ENCODE data around the gene CHMP2A.
"Not testable (repeated sequence)": the region's sequence is repeated elsewhere in the genome, so short reads cannot be mapped to it uniquely, and the experiment has no call there.

The CHMP2A gene

DNA sequence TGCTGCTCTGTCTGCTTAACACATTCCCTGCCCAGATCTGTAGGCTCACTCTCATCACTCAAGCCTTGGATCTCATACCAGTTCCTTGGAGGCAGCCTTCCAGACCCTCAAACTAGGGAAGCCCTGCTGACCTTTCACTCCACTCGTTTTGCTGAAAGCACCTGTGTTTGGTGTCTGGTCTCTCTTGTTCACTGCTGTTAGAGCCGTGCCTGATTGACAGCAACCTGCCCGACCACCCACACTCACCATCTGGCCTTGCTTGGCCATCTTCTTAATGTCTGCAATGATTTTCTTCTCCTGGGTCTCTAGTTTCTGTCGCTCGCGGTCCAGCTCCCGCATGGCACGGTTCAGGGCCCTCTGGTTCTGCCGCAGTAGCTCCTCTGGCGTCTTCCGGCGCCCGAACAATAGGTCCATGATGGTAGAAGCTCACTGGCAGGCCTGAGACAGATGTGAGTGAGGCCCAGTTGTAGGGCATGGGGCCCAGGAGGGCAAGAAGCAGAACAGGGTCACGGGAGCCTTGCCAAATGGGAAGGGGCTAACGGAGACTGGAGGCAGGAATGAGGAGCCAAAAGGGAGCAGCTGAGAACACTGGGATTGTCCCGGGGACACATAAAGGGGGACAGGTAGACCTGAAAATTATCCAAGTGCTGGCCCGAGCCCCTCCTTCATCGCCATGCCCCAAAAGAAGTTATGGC, 959 bp downstream of the CHMP2A start:
- DNase-seq, result no peak

DNA sequence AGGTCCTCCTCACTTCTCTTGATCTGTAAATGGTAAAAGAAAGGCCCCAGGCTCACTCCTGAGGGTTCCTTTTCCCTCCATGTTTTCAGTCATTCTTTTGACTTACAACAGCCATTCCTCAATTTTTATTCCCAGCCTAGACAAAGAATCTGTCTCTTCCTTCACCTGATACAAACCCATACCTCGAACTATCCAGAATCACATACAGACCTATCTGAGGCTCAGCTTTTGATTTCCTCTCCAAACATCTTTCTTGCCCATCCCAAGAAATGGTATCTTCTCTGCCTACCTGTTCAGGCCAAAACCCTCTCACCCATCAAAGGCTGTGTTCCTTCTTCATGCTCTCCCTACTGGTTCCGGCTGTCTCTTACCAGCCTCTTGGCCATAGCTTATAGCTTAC, 2.2 kb downstream of the CHMP2A start:
- no peak for DNase-seq

- DNase-seq, result no peak
These were observed 3.1 kb downstream of the CHMP2A start for GRCh38 chr19:58551577-58552471.

DNA sequence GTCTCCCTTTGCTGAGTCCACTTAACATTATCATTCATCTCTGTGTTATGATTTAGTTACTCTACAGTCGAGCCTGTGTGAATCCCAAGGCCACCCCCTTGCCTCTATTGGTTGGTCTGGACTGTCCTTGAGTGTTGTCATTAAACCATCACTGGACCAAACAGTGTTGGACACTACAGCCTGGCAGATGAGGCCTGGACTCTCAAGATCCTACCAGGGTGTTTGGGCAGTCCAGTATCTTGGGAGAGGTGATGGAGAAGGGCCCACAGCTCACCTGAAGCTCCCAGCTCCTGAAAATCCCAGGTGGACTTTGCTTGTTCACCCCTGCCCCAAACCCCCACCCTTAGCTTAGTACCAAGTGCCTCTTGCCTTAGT, 3.8 kb downstream of the CHMP2A start:
- DNase-seq, result no peak

DNA sequence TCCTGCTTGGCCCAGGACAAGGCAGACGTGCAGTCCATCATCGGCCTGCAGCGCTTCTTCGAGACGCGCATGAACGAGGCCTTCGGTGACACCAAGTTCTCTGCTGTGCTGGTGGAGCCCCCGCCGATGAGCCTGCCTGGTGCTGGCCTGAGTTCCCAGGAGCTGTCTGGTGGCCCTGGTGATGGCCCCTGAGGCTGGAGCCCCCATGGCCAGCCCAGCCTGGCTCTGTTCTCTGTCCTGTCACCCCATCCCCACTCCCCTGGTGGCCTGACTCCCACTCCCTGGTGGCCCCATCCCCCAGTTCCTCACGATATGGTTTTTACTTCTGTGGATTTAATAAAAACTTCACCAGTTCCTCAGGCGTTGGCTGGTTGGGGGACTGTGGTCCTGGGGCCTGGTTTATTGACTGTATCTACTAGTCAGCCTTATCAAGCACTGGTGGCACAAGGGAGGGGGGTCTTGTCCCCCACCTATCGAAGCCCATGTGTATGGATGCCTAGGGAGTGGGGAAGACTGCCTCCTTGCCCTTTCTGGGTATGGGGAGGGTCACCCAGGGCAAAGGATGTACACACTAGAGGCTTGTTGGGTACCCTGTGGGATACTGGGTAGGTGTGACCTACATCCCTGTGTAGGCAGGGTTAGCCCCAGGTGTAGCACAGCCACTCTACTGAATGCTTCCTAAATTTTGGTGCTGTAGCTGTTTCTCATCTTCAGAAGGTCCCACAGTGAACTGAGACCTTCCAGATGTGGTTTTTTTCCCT, 4.4 kb downstream of the CHMP2A start:
- no peak for DNase-seq

GRCh38 chr19:58549664-58550361, 5.1 kb downstream of the CHMP2A start:
- no peak for DNase-seq

DNA sequence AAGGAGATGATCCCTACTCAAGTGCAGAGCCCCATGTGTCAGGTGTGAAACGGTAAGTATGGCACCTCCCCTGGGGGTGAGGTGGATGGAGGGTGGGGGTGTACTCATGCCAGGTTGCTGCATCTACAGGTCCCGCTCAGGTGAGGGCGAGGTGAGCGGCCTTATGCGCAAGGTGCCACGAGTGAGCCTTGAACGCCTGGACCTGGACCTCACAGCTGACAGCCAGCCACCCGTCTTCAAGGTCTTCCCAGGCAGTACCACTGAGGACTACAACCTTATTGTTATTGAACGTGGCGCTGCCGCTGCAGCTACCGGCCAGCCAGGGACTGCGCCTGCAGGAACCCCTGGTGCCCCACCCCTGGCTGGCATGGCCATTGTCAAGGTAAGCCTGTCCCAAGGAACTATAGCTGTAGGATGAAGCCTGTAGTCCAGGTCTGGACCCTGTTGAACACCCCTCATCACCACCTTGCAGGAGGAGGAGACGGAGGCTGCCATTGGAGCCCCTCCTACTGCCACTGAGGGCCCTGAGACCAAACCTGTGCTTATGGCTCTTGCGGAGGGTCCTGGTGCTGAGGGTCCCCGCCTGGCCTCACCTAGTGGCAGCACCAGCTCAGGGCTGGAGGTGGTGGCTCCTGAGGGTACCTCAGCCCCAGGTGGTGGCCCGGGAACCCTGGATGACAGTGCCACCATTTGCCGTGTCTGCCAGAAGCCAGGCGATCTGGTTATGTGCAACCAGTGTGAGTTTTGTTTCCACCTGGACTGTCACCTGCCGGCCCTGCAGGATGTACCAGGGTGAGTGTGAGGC, 5.8 kb downstream of the CHMP2A start:
- DNase-seq, result no peak

DNA sequence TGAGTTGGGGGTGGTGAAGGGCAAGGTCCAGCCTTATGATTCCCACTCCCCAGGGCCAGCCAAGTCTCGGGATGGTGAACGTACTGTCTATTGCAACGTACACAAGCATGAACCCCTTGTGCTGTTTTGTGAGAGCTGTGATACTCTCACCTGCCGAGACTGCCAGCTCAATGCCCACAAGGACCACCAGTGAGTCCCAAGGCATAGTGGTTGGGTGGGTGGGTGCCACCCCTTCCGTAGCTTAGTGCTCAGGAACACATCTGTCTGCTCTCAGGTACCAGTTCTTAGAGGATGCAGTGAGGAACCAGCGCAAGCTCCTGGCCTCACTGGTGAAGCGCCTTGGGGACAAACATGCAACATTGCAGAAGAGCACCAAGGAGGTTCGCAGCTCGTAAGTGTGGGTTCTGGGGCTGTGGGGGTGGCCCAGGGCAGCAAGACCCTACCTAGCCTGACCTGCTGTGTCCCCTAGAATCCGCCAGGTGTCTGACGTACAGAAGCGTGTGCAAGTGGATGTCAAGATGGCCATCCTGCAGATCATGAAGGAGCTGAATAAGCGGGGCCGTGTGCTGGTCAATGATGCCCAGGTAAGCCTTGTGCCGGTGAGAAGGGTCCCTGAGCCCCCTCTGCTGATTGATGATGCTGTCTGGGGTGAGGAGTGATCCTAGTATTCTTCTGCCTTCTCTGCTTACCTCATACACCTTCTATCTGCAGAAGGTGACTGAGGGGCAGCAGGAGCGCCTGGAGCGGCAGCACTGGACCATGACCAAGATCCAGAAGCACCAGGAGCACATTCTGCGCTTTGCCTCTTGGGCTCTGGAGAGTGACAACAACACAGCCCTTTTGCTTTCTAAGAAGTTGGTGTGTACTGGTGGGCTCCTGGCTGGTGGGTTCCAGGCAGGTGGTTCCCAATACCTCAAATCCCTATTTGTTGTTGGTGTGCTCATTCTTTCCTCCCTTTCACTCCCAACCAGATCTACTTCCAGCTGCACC, 7.3 kb downstream of the CHMP2A start:
- DNase-seq, result no peak

- no peak for DNase-seq
These were observed 8.8 kb downstream of the CHMP2A start for GRCh38 chr19:58546019-58546530.

DNA sequence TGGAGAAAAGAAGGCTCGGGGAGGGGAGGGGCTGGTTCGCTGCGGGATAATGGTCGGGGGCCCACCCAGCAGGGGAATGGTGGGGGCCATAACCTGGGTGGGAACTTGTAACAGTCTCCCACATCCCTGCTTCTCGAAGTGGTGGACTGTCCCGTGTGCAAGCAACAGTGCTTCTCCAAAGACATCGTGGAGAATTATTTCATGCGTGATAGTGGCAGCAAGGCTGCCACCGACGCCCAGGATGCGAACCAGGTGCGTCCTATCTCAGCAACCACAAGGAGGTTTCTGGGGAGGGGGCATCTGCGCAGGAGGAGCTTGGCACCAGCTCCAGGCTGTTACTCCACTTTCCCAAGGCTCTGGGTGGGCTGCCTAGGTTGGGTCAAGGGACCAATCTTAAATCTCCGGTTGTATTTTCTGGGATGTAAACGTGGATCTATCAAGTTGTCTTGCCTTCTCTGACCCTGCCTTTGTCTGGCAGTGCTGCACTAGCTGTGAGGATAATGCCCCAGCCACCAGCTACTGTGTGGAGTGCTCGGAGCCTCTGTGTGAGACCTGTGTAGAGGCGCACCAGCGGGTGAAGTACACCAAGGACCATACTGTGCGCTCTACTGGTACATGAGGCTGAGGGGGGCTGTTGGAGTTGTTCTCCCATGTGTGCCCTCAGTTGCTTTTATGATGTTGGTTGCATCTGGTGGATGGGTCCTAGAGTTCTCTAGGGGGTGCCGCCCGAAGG, 9.5 kb downstream of the CHMP2A start:
- DNase-seq, result no peak

- no peak for DNase-seq
These were observed 10.2 kb downstream of the CHMP2A start for GRCh38 chr19:58544591-58545285.

- DNase-seq, result no peak
These were observed 10.9 kb downstream of the CHMP2A start, which contains the start of gene TRIM28 for GRCh38 chr19:58543826-58544590. TRIM28 (plus strand) TSS chr19:58544064; CDS start chr19:58544758, 694 bp downstream.

DNA sequence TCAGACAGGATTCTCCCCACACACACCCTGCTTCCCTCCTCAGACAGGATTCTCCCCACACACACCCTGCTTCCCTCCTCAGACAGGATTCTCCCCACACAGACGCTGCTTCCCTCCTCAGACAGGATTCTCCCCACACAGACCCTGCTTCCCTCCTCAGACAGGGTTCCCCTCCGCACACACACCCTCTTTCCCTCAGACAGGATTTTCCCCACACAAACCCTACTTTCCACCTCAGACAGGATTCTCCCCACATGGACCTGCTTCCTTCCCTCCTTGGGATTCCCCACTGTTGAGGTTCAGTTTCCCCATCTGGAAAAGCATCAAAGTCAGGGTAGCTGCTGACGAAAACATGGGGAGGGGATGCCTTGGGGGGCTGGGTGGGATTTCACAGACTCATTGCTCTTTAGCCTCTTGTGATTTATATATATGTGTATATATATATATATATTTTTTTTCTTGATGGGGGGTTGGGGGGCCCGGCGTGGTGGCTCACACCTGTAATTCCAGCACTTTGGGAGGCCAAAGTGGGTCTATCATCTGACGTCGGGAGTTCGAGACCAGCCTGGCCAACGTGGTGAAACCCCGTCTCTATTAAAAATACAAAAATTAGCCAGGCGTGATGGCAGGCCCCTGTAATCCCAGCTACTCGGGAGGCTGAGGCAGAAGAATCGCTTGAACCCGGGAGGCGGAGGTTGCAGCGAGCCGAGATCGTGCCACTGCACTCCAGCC, 12.1 kb downstream of the CHMP2A start:
- not testable (repeated sequence) for DNase-seq

DNA sequence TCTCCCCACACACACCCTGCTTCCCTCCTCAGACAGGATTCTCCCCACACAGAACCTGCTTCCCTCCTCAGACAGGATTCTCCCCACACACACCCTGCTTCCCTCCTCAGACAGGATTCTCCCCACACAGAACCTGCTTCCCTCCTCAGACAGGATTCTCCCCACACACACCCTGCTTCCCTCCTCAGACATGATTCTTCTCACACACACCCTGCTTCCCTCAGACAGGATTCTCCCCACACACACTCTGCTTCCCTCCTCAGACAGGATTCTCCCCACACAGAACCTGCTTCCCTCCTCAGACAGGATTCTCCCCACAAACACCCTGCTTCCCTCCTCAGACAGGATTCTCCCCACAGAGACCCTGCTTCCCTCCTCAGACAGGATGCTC, 15.7 kb downstream of the CHMP2A start:
- DNase-seq, result not testable (repeated sequence)

DNA sequence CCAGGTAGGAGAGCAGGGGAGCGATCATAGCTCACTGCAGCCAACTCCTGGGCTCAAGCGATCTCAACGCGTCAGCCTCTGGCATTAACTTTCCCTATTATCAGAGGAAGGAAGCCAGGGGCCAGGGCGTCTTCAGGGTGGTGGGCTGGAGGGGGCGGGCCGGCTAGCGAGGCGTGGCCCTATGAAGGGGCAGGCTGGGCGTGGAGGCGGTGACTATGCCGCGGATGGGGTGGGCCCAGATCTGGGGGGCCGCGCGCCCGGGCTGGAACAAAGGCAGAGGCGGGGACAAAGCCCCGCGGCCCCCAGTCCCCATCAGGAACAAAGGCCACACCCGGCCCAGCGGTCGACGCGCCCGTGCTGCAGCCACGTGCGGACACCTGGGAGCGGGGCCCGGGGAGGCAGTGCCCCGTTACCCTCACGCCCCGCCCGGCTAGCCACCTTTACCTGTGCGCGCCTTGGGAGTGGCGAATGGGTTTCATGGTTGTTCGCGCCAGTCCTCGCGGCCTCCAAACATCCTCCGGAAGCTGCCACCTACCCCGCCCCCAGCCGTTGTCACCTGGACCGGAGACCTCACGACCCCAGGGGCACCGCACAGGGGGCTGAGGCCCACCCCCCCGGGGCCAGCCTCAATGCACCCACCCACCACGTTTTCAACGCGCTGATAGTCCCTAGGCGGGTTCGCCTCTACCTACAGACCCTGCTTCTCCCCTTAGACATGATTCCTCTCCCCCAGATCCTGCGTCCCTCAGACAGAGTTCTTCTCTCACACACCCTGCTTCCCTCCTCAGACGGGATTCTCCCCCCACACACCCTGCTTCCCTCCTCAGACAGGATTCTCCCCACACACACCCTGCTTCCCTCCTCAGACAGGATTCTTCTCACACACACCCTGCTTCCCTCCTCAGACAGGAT, 16.4 kb downstream of the CHMP2A start:
- DNase-seq, result peak; percentile 24

Data from NCI-H2029 treated with DMSO at 0.1 percent for 48 hours (cell line).